C4-2B (cell line): ENCODE results near the gene FOXP1.

Experiments used
- H3K27ac ChIP-seq: fragments of 450-650 bp; 2 replicates; pipeline ENCODE4 v1.5.1; 2017
- CTCF ChIP-seq: fragments of 450-650 bp; conservative IDR thresholded peaks from 2 replicates; pipeline ENCODE4 v1.5.1; 2017; ENCODE audit warnings: mild to moderate bottlenecking
- ZFX ChIP-seq: fragments of 450-650 bp; IDR thresholded peaks from 2 replicates; pipeline ENCODE4 v1.6.1; 2017

Gene FOXP1

GRCh38 chr3:71172189-71172588 is 411.3 kb downstream of the FOXP1 start:
- no peak overlapping the region for H3K27ac ChIP-seq
- TF ChIP-seq ZFX (no peak), CTCF (no peak)

- TF ChIP-seq CTCF (no peak), ZFX (no peak)
These were observed 412.3 kb downstream of the FOXP1 start for GRCh38 chr3:71171247-71171646.

GRCh38 chr3:71168880-71169411 is 414.6 kb downstream of the FOXP1 start:
- H3K27ac ChIP-seq = no peak overlapping the region
- TF ChIP-seq CTCF (no peak), ZFX (no peak)

More at GRCh38 chr3:71171247-71171646, 412.3 kb downstream of the FOXP1 start:
- H3K27ac ChIP-seq = no peak overlapping the region

GRCh38 chr3:71168121-71168721 is 415.3 kb downstream of the FOXP1 start:
- TF ChIP-seq ZFX = no peak
- no peak for TF ChIP-seq CTCF
- no peak overlapping the region for H3K27ac ChIP-seq

- TF ChIP-seq ZFX (no peak), CTCF (no peak)
- no peak overlapping the region for H3K27ac ChIP-seq
These were observed 416.9 kb downstream of the FOXP1 start for GRCh38 chr3:71166339-71167240.

GRCh38 chr3:71164881-71165280 is 418.6 kb downstream of the FOXP1 start:
- TF ChIP-seq CTCF (no peak), ZFX (no peak)
- no peak overlapping the region for H3K27ac ChIP-seq
